HEK293 (cell line): ENCODE results near the gene BORCS6.
A peak's percentile ranks its signal among the peaks of the same experiment; 100 is the strongest.

ENCODE experiments used
- BCL11B ChIP-seq: fragments of 450-650 bp; formaldehyde crosslinking; IDR thresholded peaks from 2 replicates; pipeline ENCODE4 v1.5.1; 2016; ENCODE audit warnings: low read depth, missing biosample characterization, missing genetic modification characterization
- GLI2 ChIP-seq: fragments of 450-650 bp; formaldehyde crosslinking; IDR thresholded peaks from 2 replicates; pipeline ENCODE4; 2017; ENCODE audit warnings: missing biosample characterization, missing genetic modification characterization, low read depth, borderline replicate concordance
- IKZF3 ChIP-seq: fragments of 450-650 bp; IDR thresholded peaks from 2 replicates; pipeline ENCODE4 v1.5.0; 2018; ENCODE audit warnings: missing biosample characterization, mild to moderate bottlenecking, missing genetic modification characterization, moderate library complexity
- KLF10 ChIP-seq: fragments of 450-650 bp; IDR thresholded peaks from 2 replicates; pipeline ENCODE4 v1.5.1; 2018; ENCODE audit warnings: missing biosample characterization, mild to moderate bottlenecking, missing genetic modification characterization
- OSR2 ChIP-seq: fragments of 450-650 bp; formaldehyde crosslinking; IDR thresholded peaks from 2 replicates; pipeline ENCODE4 v1.5.1; 2016; ENCODE audit warnings: missing biosample characterization, missing genetic modification characterization
- ZBTB10 ChIP-seq: fragments of 450-650 bp; formaldehyde crosslinking; IDR thresholded peaks from 2 replicates; pipeline ENCODE4 v1.5.1; 2016; ENCODE audit warnings: missing biosample characterization, missing genetic modification characterization
- ZBTB21 ChIP-seq: fragments of 450-650 bp; formaldehyde crosslinking; IDR thresholded peaks from 2 replicates; pipeline ENCODE4 v1.5.1; 2017; ENCODE audit warnings: missing biosample characterization, missing genetic modification characterization
- ZBTB6 ChIP-seq: fragments of 450-650 bp; formaldehyde crosslinking; IDR thresholded peaks from 2 replicates; pipeline ENCODE4 v1.5.1; 2017; ENCODE audit warnings: missing biosample characterization, missing genetic modification characterization
- ZBTB8A ChIP-seq: fragments of 450-650 bp; formaldehyde crosslinking; IDR thresholded peaks from 2 replicates; pipeline ENCODE4 v1.5.1; 2016; ENCODE audit warnings: missing biosample characterization, missing genetic modification characterization
- ZFP37 ChIP-seq: fragments of 450-650 bp; formaldehyde crosslinking; IDR thresholded peaks from 2 replicates; pipeline ENCODE4 v1.5.1; 2016; ENCODE audit warnings: missing biosample characterization, missing genetic modification characterization
- ZFP41 ChIP-seq: fragments of 450-650 bp; formaldehyde crosslinking; IDR thresholded peaks from 2 replicates; pipeline ENCODE4 v1.5.1; 2016; ENCODE audit warnings: missing biosample characterization, missing genetic modification characterization, borderline replicate concordance
- ZNF112 ChIP-seq: fragments of 450-650 bp; formaldehyde crosslinking; IDR thresholded peaks from 2 replicates; pipeline ENCODE4 v1.5.0; 2017; ENCODE audit warnings: missing biosample characterization, missing genetic modification characterization
- ZNF133 ChIP-seq: fragments of 450-650 bp; formaldehyde crosslinking; IDR thresholded peaks from 2 replicates; pipeline ENCODE4 v1.5.1; 2016; ENCODE audit warnings: missing biosample characterization, missing genetic modification characterization
- ZNF302 ChIP-seq: fragments of 450-650 bp; formaldehyde crosslinking; IDR thresholded peaks from 2 replicates; pipeline ENCODE4 v1.5.1; 2016; ENCODE audit warnings: missing biosample characterization, missing genetic modification characterization, low read depth
- ZNF311 ChIP-seq: fragments of 450-650 bp; formaldehyde crosslinking; IDR thresholded peaks from 2 replicates; pipeline ENCODE4 v1.5.1; 2017; ENCODE audit warnings: missing biosample characterization, missing genetic modification characterization, borderline replicate concordance
- ZNF324 ChIP-seq: fragments of 450-650 bp; formaldehyde crosslinking; IDR thresholded peaks from 2 replicates; pipeline ENCODE4 v1.5.1; 2016; ENCODE audit warnings: missing biosample characterization, missing genetic modification characterization
- ZNF341 ChIP-seq: fragments of 450-650 bp; formaldehyde crosslinking; IDR thresholded peaks from 2 replicates; pipeline ENCODE4; 2016; ENCODE audit warnings: low read depth, missing biosample characterization, missing genetic modification characterization
- ZNF518A ChIP-seq: fragments of 450-650 bp; formaldehyde crosslinking; conservative IDR thresholded peaks from 2 replicates; pipeline ENCODE4 v1.5.1; 2016; ENCODE audit warnings: low read depth, missing biosample characterization, missing genetic modification characterization
- ZNF701 ChIP-seq: fragments of 450-650 bp; formaldehyde crosslinking; IDR thresholded peaks from 2 replicates; pipeline ENCODE4 v1.5.1; 2016; ENCODE audit warnings: missing biosample characterization, missing genetic modification characterization
- ZSCAN30 ChIP-seq: fragments of 450-650 bp; IDR thresholded peaks from 2 replicates; pipeline ENCODE4 v1.5.1; 2018; ENCODE audit warnings: missing biosample characterization, mild to moderate bottlenecking, missing genetic modification characterization, moderate library complexity
- TF ChIP-seq, protein P1 (sequence below): fragments of 450-650 bp; formaldehyde crosslinking; IDR thresholded peaks from 2 replicates; pipeline ENCODE4 v1.5.1; 2016; ENCODE audit warnings: missing biosample characterization, missing genetic modification characterization
- TF ChIP-seq, protein P2 (sequence below): fragments of 450-650 bp; formaldehyde crosslinking; IDR thresholded peaks from 2 replicates; pipeline ENCODE4 v1.5.1; 2016; ENCODE audit warnings: missing biosample characterization, missing genetic modification characterization

The BORCS6 gene

DNA sequence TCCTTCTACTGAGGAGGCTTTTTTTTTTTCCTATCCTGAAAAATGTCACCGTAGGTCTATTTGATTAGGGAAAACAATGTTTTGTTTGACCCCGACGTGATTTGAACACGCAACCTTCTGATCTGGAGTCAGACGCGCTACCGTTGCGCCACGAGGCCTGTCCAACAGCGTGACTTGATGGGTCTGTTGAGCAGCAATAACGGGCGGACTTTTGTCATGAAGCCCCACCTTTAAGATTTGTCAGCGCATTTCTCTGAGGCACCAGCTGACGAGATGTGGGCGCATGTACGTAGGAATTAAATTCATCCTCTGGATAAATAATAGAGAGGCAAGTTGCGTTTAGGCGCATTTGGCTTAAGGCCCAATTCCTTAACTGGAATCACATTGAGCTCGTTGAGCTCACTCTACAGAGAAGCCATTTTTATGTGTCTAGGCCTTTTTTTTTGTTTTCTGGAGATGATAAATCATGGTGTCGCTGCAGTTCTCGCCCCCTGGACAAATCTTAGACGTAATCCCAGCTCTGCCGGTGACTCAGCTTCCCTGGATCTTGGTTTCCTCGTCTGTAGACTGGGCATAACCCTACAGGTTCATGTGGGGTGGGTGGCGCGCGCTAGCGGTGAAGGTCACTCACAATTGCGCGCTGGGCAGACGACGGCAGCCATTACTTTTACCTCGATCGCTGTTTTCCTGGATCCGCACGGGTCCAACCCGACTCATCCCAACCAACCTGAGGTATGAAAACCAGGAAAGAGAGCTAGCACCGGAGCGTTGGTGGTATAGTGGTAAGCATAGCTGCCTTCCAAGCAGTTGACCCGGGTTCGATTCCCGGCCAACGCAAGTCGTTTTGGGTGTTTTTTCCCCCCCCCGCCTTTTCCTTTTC, 31.0 kb upstream of the BORCS6 start (continued):
- peak; percentile 47; the same call in 1 of the 2 replicates for TF ChIP-seq ZBTB6 (tag by site-specific recombination)
- TF ChIP-seq KLF10 (tag by site-specific recombination): peak; percentile 72
- no peak for TF ChIP-seq ZFP41 (tag by site-specific recombination)
- TF ChIP-seq, protein P1, sequence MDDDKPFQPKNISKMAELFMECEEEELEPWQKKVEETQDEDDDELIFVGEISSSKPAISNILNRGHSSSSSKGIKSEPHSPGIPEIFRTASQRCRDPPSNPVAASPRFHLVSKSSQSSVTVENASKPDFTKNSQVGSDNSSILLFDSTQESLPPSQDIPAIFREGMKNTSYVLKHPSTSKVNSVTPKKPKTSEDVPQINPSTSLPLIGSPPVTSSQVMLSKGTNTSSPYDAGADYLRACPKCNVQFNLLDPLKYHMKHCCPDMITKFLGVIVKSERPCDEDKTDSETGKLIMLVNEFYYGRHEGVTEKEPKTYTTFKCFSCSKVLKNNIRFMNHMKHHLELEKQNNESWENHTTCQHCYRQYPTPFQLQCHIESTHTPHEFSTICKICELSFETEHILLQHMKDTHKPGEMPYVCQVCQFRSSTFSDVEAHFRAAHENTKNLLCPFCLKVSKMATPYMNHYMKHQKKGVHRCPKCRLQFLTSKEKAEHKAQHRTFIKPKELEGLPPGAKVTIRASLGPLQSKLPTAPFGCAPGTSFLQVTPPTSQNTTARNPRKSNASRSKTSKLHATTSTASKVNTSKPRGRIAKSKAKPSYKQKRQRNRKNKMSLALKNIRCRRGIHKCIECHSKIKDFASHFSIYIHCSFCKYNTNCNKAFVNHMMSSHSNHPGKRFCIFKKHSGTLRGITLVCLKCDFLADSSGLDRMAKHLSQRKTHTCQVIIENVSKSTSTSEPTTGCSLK (tag by site-specific recombination): no peak
- TF ChIP-seq ZBTB21 (tag by site-specific recombination): peak; percentile 27; the same call in 1 of the 2 replicates
- no peak for TF ChIP-seq ZNF302
- TF ChIP-seq OSR2: peak; percentile 56
- TF ChIP-seq ZSCAN30 (tag by site-specific recombination): peak; percentile 92
- TF ChIP-seq ZNF324 (tag by site-specific recombination): peak; percentile 54; the same call in 1 of the 2 replicates
- peak; percentile 42; the same call in 1 of the 2 replicates for TF ChIP-seq BCL11B (tag by site-specific recombination)
- TF ChIP-seq ZNF311 (tag by site-specific recombination): no peak
- TF ChIP-seq ZNF701 (tag by site-specific recombination): no peak
- no peak for TF ChIP-seq ZNF518A
- TF ChIP-seq ZNF112 (tag by site-specific recombination): no peak
- no peak for TF ChIP-seq ZBTB10 (tag by site-specific recombination)
- TF ChIP-seq, protein P2, sequence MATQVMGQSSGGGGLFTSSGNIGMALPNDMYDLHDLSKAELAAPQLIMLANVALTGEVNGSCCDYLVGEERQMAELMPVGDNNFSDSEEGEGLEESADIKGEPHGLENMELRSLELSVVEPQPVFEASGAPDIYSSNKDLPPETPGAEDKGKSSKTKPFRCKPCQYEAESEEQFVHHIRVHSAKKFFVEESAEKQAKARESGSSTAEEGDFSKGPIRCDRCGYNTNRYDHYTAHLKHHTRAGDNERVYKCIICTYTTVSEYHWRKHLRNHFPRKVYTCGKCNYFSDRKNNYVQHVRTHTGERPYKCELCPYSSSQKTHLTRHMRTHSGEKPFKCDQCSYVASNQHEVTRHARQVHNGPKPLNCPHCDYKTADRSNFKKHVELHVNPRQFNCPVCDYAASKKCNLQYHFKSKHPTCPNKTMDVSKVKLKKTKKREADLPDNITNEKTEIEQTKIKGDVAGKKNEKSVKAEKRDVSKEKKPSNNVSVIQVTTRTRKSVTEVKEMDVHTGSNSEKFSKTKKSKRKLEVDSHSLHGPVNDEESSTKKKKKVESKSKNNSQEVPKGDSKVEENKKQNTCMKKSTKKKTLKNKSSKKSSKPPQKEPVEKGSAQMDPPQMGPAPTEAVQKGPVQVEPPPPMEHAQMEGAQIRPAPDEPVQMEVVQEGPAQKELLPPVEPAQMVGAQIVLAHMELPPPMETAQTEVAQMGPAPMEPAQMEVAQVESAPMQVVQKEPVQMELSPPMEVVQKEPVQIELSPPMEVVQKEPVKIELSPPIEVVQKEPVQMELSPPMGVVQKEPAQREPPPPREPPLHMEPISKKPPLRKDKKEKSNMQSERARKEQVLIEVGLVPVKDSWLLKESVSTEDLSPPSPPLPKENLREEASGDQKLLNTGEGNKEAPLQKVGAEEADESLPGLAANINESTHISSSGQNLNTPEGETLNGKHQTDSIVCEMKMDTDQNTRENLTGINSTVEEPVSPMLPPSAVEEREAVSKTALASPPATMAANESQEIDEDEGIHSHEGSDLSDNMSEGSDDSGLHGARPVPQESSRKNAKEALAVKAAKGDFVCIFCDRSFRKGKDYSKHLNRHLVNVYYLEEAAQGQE (tag by site-specific recombination): peak; percentile 22; the same call in 1 of the 2 replicates
- TF ChIP-seq ZFP37 (tag by site-specific recombination): peak; percentile 25; the same call in 1 of the 2 replicates
- peak; percentile 44 for TF ChIP-seq ZNF341 (tag by site-specific recombination)
- no peak for TF ChIP-seq GLI2 (tag by site-specific recombination)
- TF ChIP-seq ZBTB8A (tag by site-specific recombination): peak; percentile 74
- TF ChIP-seq IKZF3 (tag by site-specific recombination): peak; percentile 98
- no peak for TF ChIP-seq ZNF133 (tag by site-specific recombination)
